ENCODE data around the gene PTPRM. TPM values are rescaled to one million over a fixed set of nuclear protein-coding genes. Genes with fewer than 3 reads are reported as not detected.

PTPRM gene
- polyA plus RNA-seq, 1 donor (not counting 4 experiments of a cell fraction or from before 2014, with no cell fraction given): 54.5 TPM

- no peaks in the 10 kb centered on the region for H3K79me2 ChIP-seq (ENCODE audit: control insufficient read depth, insufficient read depth, low read length)
- no peak overlapping the region for H3K4me2 ChIP-seq (ENCODE audit: control insufficient read depth, extremely low read depth, insufficient read depth, low read depth, low read length)
- H3K27ac ChIP-seq (ENCODE audit: control insufficient read depth, insufficient read depth, low read length): no peak overlapping the region
- H4K20me1 ChIP-seq (ENCODE audit: control insufficient read depth, extremely low read depth, insufficient read depth, low read length): no peaks in the 10 kb centered on the region
- no peak for FAIRE-seq
- no peak overlapping the region for H2AFZ ChIP-seq (ENCODE audit: control insufficient read depth, low read length)
- H3K36me3 ChIP-seq (ENCODE audit: control insufficient read depth in 2 of 2, extremely low read depth in 1 of 2, insufficient read depth in 2 of 2, low read length in 2 of 2): no peaks in the 10 kb centered on the region
- H3K9me1 ChIP-seq (ENCODE audit: control insufficient read depth, extremely low read depth, insufficient read depth, low read length): no peaks in the 10 kb centered on the region
- no peaks in the 10 kb centered on the region for H3K9me3 ChIP-seq (ENCODE audit: control insufficient read depth, low read depth, low read length)
- dilution Hi-C loops (cut with MboI; ENCODE audit: extremely low pct_ligation_motif_present, low sequenced_read_pairs): no loop called here
- no peaks in the 10 kb centered on the region for H3K27me3 ChIP-seq (ENCODE audit: control insufficient read depth, extremely low read depth, insufficient read depth, low read length)
- no peak for DNase-seq (ENCODE audit: low read depth, low spot score)
- peaks cover 12% of the 10 kb centered on the region for H3K4me1 ChIP-seq (ENCODE audit: control insufficient read depth, extremely low read depth, insufficient read depth, low read length)
- H3K4me3 ChIP-seq (ENCODE audit: control insufficient read depth in 2 of 3, extremely low read depth in 1 of 3, insufficient read depth in 2 of 3, low read depth in 1 of 3, low read length in 3 of 3): no peak overlapping the region
- no peak for TF ChIP-seq CTCF (optimal IDR thresholded peaks at IDR 0.05 in 1 of 3, IDR thresholded peaks at IDR 0.05 in 1 of 3, conservative IDR thresholded peaks at IDR 0.05 in 1 of 3; ENCODE audit: extremely low read depth in 1 of 3, insufficient read depth in 2 of 3, low read length in 3 of 3)
- no peak for TF ChIP-seq EZH2 (IDR thresholded peaks at IDR 0.05; ENCODE audit: low read length)
- no peak overlapping the region for H3K9ac ChIP-seq (ENCODE audit: control insufficient read depth, extremely low read depth, insufficient read depth, low read length)
These were observed 30.0 kb upstream of the PTPRM start for GRCh38 chr18:7537145-7537544.

- H3K9ac ChIP-seq (ENCODE audit: control insufficient read depth, extremely low read depth, insufficient read depth, low read length): no peak overlapping the region
- DNase-seq (ENCODE audit: low read depth, low spot score) (no peak), FAIRE-seq (no peak)
- dilution Hi-C loops (cut with MboI; ENCODE audit: extremely low pct_ligation_motif_present, low sequenced_read_pairs): no loop called here
- no peak overlapping the region for H3K4me2 ChIP-seq (ENCODE audit: control insufficient read depth, extremely low read depth, insufficient read depth, low read depth, low read length)
- H3K9me3 ChIP-seq (ENCODE audit: control insufficient read depth, low read depth, low read length): no peaks in the 10 kb centered on the region
- H3K27ac ChIP-seq (ENCODE audit: control insufficient read depth, insufficient read depth, low read length): no peak overlapping the region
- H3K4me3 ChIP-seq (ENCODE audit: control insufficient read depth in 2 of 3, extremely low read depth in 1 of 3, insufficient read depth in 2 of 3, low read depth in 1 of 3, low read length in 3 of 3): no peak overlapping the region
- H3K27me3 ChIP-seq (ENCODE audit: control insufficient read depth, extremely low read depth, insufficient read depth, low read length): no peaks in the 10 kb centered on the region
- H4K20me1 ChIP-seq (ENCODE audit: control insufficient read depth, extremely low read depth, insufficient read depth, low read length): no peaks in the 10 kb centered on the region
- no peak for TF ChIP-seq EZH2 (IDR thresholded peaks at IDR 0.05; ENCODE audit: low read length)
- no peak for TF ChIP-seq CTCF (optimal IDR thresholded peaks at IDR 0.05 in 1 of 3, IDR thresholded peaks at IDR 0.05 in 1 of 3, conservative IDR thresholded peaks at IDR 0.05 in 1 of 3; ENCODE audit: extremely low read depth in 1 of 3, insufficient read depth in 2 of 3, low read length in 3 of 3)
- H3K9me1 ChIP-seq (ENCODE audit: control insufficient read depth, extremely low read depth, insufficient read depth, low read length): no peaks in the 10 kb centered on the region
- H3K4me1 ChIP-seq (ENCODE audit: control insufficient read depth, extremely low read depth, insufficient read depth, low read length): no peaks in the 10 kb centered on the region
- no peaks in the 10 kb centered on the region for H3K36me3 ChIP-seq (ENCODE audit: control insufficient read depth in 2 of 2, extremely low read depth in 1 of 2, insufficient read depth in 2 of 2, low read length in 2 of 2)
- no peak overlapping the region for H2AFZ ChIP-seq (ENCODE audit: control insufficient read depth, low read length)
- H3K79me2 ChIP-seq (ENCODE audit: control insufficient read depth, insufficient read depth, low read length): no peaks in the 10 kb centered on the region
These were observed 25.3 kb upstream of the PTPRM start for GRCh38 chr18:7541835-7542234.
